ENCODE results near the gene LRRC34. TPM values are rescaled to one million over a fixed set of nuclear protein-coding genes. Genes with fewer than 3 reads are reported as not detected.
A peak's percentile ranks its signal among the peaks of the same experiment; 100 is the strongest.

Gene LRRC34
- total and polyA plus RNA-seq, 9 of the 15 experiments (the other 6 are each of a cell fraction or from before 2014, with no cell fraction given) = 0.17 to 0.30 TPM; not detected in 7

- no peaks in the 10 kb centered on the region for H4K20me1 ChIP-seq (replicated peaks; ENCODE audit: control insufficient read depth, insufficient read depth, low read length)
- H3K4me2 ChIP-seq (ENCODE audit: insufficient read depth, low read length) = no peak overlapping the region
- H3K27ac ChIP-seq (ENCODE audit: extremely low read depth, low read depth, low read length) = no peak overlapping the region
- WGBS (ENCODE audit: insufficient coverage, low coverage, missing lambda C conversion rate) = 13% methylated on average over 4 of the region's 4 CpGs
- H3K9me3 ChIP-seq (replicated peaks; ENCODE audit: control insufficient read depth, insufficient read depth, low read depth, low read length) = peaks cover 3% of the 10 kb centered on the region
- ChIA-PET CTCF (ENCODE audit: low intra/inter-chr PET ratio) (no interaction called here), POLR2A (interaction anchor here (0.6 kb wide), 1 partner anchor 909 kb away, joined by 3 read pairs; no protein-coding TSS in a partner anchor)
- H3K4me1 ChIP-seq (replicated peaks in 1 of 2; ENCODE audit: control insufficient read depth in 2 of 2, insufficient read depth in 2 of 2, low read length in 2 of 2) = no peaks in the 10 kb centered on the region; a peak in 1 of 5 replicates
- BruUV-seq (replicated peaks) = no TSS peak
- ATAC-seq = no peak
- no peak overlapping the region for H2AFZ ChIP-seq (ENCODE audit: low read depth, low read length)
- no peaks in the 10 kb centered on the region for H3K36me3 ChIP-seq (ENCODE audit: control insufficient read depth, insufficient read depth, low read length)
- no peak overlapping the region for H3K9ac ChIP-seq (ENCODE audit: insufficient read depth in 1 of 2, low read depth in 2 of 2, low read length in 2 of 2)
- H3K9me1 ChIP-seq (ENCODE audit: control insufficient read depth, insufficient read depth, low read length) = no peaks in the 10 kb centered on the region
- H3K79me2 ChIP-seq (ENCODE audit: control insufficient read depth, insufficient read depth, low read length) = no peaks in the 10 kb centered on the region
- no peak for FAIRE-seq
- H3K27me3 ChIP-seq (ENCODE audit: control insufficient read depth in 2 of 2, insufficient read depth in 2 of 2, low read length in 2 of 2) = peaks cover 0 to 4% of the 10 kb centered on the region in 2 experiments; a peak in 1 of 5 replicates
- in situ Hi-C loops (cut with MboI) = no loop called here
- intact Hi-C loops (cut with micrococcal nuclease) = no loop called here
- H3K4me3 ChIP-seq = no peak overlapping the region
- DNase-seq (ENCODE audit: extremely low read depth in 1 of 4, low spot score in 3 of 4) = no peak
- TF ChIP-seq FUS (optimal IDR thresholded peaks at IDR 0.05; ENCODE audit: low read depth, low read length) (no peak), CBX5 (IDR thresholded peaks at IDR 0.05; ENCODE audit: borderline replicate concordance, low read depth) (peak; percentile 60; the same call in 1 of the 2 replicates), NCOR1 (IDR thresholded peaks at IDR 0.05) (no peak), XRCC3 (IDR thresholded peaks at IDR 0.05) (peak; percentile 36; the same call in 1 of the 2 replicates), ZNF785 (CRISPR knock-in tag; IDR thresholded peaks at IDR 0.05) (no peak), JUND (IDR thresholded peaks at IDR 0.05; ENCODE audit: borderline replicate concordance, low read depth, low read length) (no peak), JUND (tag; IDR thresholded peaks at IDR 0.05; ENCODE audit: borderline replicate concordance, low read depth, low read length) (no peak), COPS2 (conservative IDR thresholded peaks at IDR 0.05) (no peak)
- TF ChIP-seq, protein P1, sequence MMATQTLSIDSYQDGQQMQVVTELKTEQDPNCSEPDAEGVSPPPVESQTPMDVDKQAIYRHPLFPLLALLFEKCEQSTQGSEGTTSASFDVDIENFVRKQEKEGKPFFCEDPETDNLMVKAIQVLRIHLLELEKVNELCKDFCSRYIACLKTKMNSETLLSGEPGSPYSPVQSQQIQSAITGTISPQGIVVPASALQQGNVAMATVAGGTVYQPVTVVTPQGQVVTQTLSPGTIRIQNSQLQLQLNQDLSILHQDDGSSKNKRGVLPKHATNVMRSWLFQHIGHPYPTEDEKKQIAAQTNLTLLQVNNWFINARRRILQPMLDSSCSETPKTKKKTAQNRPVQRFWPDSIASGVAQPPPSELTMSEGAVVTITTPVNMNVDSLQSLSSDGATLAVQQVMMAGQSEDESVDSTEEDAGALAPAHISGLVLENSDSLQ (IDR thresholded peaks at IDR 0.05) = peak; percentile 57
- TF ChIP-seq, protein P2, sequence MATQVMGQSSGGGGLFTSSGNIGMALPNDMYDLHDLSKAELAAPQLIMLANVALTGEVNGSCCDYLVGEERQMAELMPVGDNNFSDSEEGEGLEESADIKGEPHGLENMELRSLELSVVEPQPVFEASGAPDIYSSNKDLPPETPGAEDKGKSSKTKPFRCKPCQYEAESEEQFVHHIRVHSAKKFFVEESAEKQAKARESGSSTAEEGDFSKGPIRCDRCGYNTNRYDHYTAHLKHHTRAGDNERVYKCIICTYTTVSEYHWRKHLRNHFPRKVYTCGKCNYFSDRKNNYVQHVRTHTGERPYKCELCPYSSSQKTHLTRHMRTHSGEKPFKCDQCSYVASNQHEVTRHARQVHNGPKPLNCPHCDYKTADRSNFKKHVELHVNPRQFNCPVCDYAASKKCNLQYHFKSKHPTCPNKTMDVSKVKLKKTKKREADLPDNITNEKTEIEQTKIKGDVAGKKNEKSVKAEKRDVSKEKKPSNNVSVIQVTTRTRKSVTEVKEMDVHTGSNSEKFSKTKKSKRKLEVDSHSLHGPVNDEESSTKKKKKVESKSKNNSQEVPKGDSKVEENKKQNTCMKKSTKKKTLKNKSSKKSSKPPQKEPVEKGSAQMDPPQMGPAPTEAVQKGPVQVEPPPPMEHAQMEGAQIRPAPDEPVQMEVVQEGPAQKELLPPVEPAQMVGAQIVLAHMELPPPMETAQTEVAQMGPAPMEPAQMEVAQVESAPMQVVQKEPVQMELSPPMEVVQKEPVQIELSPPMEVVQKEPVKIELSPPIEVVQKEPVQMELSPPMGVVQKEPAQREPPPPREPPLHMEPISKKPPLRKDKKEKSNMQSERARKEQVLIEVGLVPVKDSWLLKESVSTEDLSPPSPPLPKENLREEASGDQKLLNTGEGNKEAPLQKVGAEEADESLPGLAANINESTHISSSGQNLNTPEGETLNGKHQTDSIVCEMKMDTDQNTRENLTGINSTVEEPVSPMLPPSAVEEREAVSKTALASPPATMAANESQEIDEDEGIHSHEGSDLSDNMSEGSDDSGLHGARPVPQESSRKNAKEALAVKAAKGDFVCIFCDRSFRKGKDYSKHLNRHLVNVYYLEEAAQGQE (IDR thresholded peaks at IDR 0.05; ENCODE audit: borderline replicate concordance) = no peak
- TF ChIP-seq, protein P2 (CRISPR knock-in tag; IDR thresholded peaks at IDR 0.05; ENCODE audit: low read depth) = no peak
These were observed 3.0 kb upstream of the LRRC34 start for GRCh38 chr3:169815590-169816150.
